ENCODE results near the gene BCL2L13.

DNA sequence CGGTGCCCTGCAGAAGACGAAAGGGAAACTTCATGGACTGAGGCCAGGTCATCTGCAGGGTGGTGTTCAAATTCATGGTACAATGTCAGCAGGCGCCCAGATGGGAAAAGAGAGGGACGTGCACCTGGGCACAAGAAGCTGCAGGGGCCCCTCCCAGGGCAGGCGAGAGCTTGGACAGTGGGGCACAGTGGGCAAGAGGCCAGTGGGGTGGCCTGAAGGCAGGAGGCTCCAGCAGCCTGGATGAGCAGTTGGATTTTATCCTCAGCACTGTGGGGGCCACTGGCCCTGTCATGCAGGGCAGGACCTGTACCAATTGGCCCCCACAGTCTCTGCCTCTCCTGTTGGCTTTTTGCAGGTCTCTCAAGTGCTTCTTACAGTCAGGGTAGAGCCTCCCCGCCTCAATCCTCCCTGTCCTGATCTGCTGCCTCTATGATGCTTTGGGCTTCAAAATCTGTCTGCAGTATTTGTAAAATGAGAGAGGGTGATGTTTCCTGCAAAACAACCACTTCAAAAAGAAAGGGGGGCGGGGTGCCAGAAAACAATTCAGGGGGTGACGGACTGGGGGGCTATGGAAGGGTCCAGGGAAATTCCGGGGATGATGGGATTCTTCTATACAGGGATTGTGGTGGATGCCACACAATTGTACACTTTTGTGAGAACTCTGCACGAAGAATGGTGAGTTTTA is 137.4 kb downstream of the BCL2L13 start:
- TF ChIP-seq, protein P1, sequence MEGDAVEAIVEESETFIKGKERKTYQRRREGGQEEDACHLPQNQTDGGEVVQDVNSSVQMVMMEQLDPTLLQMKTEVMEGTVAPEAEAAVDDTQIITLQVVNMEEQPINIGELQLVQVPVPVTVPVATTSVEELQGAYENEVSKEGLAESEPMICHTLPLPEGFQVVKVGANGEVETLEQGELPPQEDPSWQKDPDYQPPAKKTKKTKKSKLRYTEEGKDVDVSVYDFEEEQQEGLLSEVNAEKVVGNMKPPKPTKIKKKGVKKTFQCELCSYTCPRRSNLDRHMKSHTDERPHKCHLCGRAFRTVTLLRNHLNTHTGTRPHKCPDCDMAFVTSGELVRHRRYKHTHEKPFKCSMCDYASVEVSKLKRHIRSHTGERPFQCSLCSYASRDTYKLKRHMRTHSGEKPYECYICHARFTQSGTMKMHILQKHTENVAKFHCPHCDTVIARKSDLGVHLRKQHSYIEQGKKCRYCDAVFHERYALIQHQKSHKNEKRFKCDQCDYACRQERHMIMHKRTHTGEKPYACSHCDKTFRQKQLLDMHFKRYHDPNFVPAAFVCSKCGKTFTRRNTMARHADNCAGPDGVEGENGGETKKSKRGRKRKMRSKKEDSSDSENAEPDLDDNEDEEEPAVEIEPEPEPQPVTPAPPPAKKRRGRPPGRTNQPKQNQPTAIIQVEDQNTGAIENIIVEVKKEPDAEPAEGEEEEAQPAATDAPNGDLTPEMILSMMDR (IDR thresholded peaks at IDR 0.05 in 8 of 11, conservative IDR thresholded peaks at IDR 0.05 in 3 of 11) = no peak
- no peak for TF ChIP-seq POLR2A (IDR thresholded peaks at IDR 0.05)

Measured in spleen (tissue), 7 donors.